GM12878 (cell line): ENCODE results near the gene LRRIQ4. TPM values are rescaled to one million over a fixed set of nuclear protein-coding genes. Genes with fewer than 3 reads are reported as not detected.

Experiments used
- HSF1 ChIP-seq: fragments of 150-350 bp; IDR thresholded peaks from 2 replicates; pipeline ENCODE4 v1.6.1; 2014; ENCODE audit warnings: mild to moderate bottlenecking, low read depth, low read length
- NFYA ChIP-seq: IDR thresholded peaks from 2 replicates; pipeline ENCODE4 v1.6.1; 2011; ENCODE audit warnings: low read depth, mild to moderate bottlenecking, low read length, improper control_type of control experiment, borderline replicate concordance
- NR2F1 ChIP-seq: fragments of 450-650 bp; conservative IDR thresholded peaks from 2 replicates; pipeline ENCODE4 v1.6.1; 2017; ENCODE audit warnings: mild to moderate bottlenecking
- NRF1 ChIP-seq: conservative IDR thresholded peaks from 2 replicates; pipeline ENCODE4 v1.6.1; 2011; ENCODE audit warnings: mild to moderate bottlenecking, low read depth, low read length, improper control_type of control experiment
- PML ChIP-seq: IDR thresholded peaks from 2 replicates; pipeline ENCODE4 v1.6.1; 2012; ENCODE audit warnings: low read length, inconsistent platforms
- SIN3A ChIP-seq: IDR thresholded peaks from 2 replicates; pipeline ENCODE4 v1.6.1; 2012; ENCODE audit warnings: low read depth, low read length, improper control_type of control experiment
- SIX5 ChIP-seq: IDR thresholded peaks from 2 replicates; pipeline ENCODE4 v1.6.1; 2011; ENCODE audit warnings: mild to moderate bottlenecking, low read depth, low read length, moderate library complexity; ENCODE audit not compliant: severe bottlenecking
- USF2 ChIP-seq: IDR thresholded peaks from 2 replicates; pipeline ENCODE4 v1.6.1; 2011; ENCODE audit warnings: low read depth, low read length, improper control_type of control experiment, borderline replicate concordance
- polyA plus RNA-seq, 11 experiments: library from polyadenylated mRNA; depleted of rRNA in 4 of 11; unstranded in 6 of 11; stranded (reverse) in 5 of 11; fragments of >200 nt; fragmentation: Nextera tagmentation in 4 of 11; fragmentation: Illumina TruSeq in 1 of 11; extraction: Ambion mirVana in 4 of 11; extraction: Trizol in 1 of 11; gene quantifications; 1 replicate in 1 of 11; 2 replicates in 10 of 11; pipeline versions ENCODE4 v1.2.1 to v1.2.3, GENCODE V29; 2011 to 2016; ENCODE audit warnings: inconsistent platforms in 2 of 11, missing spikeins in 2 of 11, low read depth in 1 of 11
- total RNA-seq, 4 experiments: library from RNA; depleted of rRNA in 3 of 4; stranded (reverse); fragments of >200 nt in 3 of 4; fragmentation: Illumina TruSeq in 1 of 4; extraction: Trizol in 1 of 4; gene quantifications; 2 replicates each; pipeline versions ENCODE4 v1.2.1 to v1.2.3, GENCODE V29; 2013 to 2021
- TF ChIP-seq, protein P1 (sequence below): fragments of 450-650 bp; formaldehyde crosslinking; IDR thresholded peaks from 2 replicates; pipeline ENCODE4 v1.4.0; 2020; ENCODE audit warnings: mild to moderate bottlenecking, moderate library complexity
- TF ChIP-seq, protein P2 (sequence below): fragments of 450-650 bp; IDR thresholded peaks from 2 replicates; pipeline ENCODE4 v1.6.1; 2017; ENCODE audit warnings: mild to moderate bottlenecking, moderate library complexity
- TF ChIP-seq, protein P3 (sequence below): IDR thresholded peaks from 2 replicates; pipeline ENCODE4 v1.6.1; 2011; ENCODE audit warnings: borderline replicate concordance, low read depth, mild to moderate bottlenecking, moderate library complexity, mixed read lengths, low read length; ENCODE audit not compliant: insufficient read depth; ENCODE audit errors: extremely low read length
- TF ChIP-seq, protein P4 (sequence below): IDR thresholded peaks from 2 replicates; pipeline ENCODE4 v1.6.1; 2012; ENCODE audit warnings: mild to moderate bottlenecking, low read depth, low read length

LRRIQ4 gene
- total and polyA plus RNA-seq, 10 of the 15 experiments (the other 5 are each of a cell fraction or from before 2014, with no cell fraction given), result 0.06 to 0.21 (median 0.14) TPM; not detected in 3

GRCh38 chr3:169769287-169770181, 43.1 kb upstream of the LRRIQ4 start, which contains the start of gene ACTRT3 (continued):
- TF ChIP-seq, protein P1, sequence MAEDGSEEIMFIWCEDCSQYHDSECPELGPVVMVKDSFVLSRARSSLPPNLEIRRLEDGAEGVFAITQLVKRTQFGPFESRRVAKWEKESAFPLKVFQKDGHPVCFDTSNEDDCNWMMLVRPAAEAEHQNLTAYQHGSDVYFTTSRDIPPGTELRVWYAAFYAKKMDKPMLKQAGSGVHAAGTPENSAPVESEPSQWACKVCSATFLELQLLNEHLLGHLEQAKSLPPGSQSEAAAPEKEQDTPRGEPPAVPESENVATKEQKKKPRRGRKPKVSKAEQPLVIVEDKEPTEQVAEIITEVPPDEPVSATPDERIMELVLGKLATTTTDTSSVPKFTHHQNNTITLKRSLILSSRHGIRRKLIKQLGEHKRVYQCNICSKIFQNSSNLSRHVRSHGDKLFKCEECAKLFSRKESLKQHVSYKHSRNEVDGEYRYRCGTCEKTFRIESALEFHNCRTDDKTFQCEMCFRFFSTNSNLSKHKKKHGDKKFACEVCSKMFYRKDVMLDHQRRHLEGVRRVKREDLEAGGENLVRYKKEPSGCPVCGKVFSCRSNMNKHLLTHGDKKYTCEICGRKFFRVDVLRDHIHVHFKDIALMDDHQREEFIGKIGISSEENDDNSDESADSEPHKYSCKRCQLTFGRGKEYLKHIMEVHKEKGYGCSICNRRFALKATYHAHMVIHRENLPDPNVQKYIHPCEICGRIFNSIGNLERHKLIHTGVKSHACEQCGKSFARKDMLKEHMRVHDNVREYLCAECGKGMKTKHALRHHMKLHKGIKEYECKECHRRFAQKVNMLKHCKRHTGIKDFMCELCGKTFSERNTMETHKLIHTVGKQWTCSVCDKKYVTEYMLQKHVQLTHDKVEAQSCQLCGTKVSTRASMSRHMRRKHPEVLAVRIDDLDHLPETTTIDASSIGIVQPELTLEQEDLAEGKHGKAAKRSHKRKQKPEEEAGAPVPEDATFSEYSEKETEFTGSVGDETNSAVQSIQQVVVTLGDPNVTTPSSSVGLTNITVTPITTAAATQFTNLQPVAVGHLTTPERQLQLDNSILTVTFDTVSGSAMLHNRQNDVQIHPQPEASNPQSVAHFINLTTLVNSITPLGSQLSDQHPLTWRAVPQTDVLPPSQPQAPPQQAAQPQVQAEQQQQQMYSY (CRISPR knock-in tag), result no peak
- TF ChIP-seq NFYA, result no peak
- TF ChIP-seq NRF1, result no peak
- TF ChIP-seq, protein P2, sequence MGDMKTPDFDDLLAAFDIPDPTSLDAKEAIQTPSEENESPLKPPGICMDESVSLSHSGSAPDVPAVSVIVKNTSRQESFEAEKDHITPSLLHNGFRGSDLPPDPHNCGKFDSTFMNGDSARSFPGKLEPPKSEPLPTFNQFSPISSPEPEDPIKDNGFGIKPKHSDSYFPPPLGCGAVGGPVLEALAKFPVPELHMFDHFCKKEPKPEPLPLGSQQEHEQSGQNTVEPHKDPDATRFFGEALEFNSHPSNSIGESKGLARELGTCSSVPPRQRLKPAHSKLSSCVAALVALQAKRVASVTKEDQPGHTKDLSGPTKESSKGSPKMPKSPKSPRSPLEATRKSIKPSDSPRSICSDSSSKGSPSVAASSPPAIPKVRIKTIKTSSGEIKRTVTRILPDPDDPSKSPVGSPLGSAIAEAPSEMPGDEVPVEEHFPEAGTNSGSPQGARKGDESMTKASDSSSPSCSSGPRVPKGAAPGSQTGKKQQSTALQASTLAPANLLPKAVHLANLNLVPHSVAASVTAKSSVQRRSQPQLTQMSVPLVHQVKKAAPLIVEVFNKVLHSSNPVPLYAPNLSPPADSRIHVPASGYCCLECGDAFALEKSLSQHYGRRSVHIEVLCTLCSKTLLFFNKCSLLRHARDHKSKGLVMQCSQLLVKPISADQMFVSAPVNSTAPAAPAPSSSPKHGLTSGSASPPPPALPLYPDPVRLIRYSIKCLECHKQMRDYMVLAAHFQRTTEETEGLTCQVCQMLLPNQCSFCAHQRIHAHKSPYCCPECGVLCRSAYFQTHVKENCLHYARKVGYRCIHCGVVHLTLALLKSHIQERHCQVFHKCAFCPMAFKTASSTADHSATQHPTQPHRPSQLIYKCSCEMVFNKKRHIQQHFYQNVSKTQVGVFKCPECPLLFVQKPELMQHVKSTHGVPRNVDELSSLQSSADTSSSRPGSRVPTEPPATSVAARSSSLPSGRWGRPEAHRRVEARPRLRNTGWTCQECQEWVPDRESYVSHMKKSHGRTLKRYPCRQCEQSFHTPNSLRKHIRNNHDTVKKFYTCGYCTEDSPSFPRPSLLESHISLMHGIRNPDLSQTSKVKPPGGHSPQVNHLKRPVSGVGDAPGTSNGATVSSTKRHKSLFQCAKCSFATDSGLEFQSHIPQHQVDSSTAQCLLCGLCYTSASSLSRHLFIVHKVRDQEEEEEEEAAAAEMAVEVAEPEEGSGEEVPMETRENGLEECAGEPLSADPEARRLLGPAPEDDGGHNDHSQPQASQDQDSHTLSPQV, result no peak
- TF ChIP-seq PML, result no peak
- TF ChIP-seq, protein P3, sequence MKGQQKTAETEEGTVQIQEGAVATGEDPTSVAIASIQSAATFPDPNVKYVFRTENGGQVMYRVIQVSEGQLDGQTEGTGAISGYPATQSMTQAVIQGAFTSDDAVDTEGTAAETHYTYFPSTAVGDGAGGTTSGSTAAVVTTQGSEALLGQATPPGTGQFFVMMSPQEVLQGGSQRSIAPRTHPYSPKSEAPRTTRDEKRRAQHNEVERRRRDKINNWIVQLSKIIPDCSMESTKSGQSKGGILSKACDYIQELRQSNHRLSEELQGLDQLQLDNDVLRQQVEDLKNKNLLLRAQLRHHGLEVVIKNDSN, result no peak
- no peak for TF ChIP-seq HSF1
- no peak for TF ChIP-seq USF2
- TF ChIP-seq NR2F1, result no peak
- TF ChIP-seq SIN3A, result no peak
- TF ChIP-seq, protein P4, sequence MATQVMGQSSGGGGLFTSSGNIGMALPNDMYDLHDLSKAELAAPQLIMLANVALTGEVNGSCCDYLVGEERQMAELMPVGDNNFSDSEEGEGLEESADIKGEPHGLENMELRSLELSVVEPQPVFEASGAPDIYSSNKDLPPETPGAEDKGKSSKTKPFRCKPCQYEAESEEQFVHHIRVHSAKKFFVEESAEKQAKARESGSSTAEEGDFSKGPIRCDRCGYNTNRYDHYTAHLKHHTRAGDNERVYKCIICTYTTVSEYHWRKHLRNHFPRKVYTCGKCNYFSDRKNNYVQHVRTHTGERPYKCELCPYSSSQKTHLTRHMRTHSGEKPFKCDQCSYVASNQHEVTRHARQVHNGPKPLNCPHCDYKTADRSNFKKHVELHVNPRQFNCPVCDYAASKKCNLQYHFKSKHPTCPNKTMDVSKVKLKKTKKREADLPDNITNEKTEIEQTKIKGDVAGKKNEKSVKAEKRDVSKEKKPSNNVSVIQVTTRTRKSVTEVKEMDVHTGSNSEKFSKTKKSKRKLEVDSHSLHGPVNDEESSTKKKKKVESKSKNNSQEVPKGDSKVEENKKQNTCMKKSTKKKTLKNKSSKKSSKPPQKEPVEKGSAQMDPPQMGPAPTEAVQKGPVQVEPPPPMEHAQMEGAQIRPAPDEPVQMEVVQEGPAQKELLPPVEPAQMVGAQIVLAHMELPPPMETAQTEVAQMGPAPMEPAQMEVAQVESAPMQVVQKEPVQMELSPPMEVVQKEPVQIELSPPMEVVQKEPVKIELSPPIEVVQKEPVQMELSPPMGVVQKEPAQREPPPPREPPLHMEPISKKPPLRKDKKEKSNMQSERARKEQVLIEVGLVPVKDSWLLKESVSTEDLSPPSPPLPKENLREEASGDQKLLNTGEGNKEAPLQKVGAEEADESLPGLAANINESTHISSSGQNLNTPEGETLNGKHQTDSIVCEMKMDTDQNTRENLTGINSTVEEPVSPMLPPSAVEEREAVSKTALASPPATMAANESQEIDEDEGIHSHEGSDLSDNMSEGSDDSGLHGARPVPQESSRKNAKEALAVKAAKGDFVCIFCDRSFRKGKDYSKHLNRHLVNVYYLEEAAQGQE, result no peak
- no peak for TF ChIP-seq SIX5
